Bronchial epithelial cell (primary cell): ENCODE results near the gene RAB3IL1. TPM values are rescaled to one million over a fixed set of nuclear protein-coding genes. Genes with fewer than 3 reads are reported as not detected.

ENCODE experiments used
- DNase-seq: peaks from one replicate; pipeline ENCODE4 v3.0.0-alpha.2; 2010; ENCODE audit warnings: low read depth
- FAIRE-seq: peaks from 2 replicates; lab custom pipeline; 2011; peaks lifted over from hg19 to GRCh38; lab: Jason Lieb, UNC
- H3K27me3 ChIP-seq: 2 replicates; pipeline ENCODE4 v1.5.1; 2011; ENCODE audit warnings: low read length; ENCODE audit not compliant: control insufficient read depth, insufficient read depth
- H3K36me3 ChIP-seq: 2 replicates; pipeline ENCODE4 v1.5.1; 2011; ENCODE audit warnings: low read length; ENCODE audit not compliant: control insufficient read depth, insufficient read depth
- H3K4me3 ChIP-seq: 2 replicates; pipeline ENCODE4 v1.5.1; 2011; ENCODE audit warnings: mild to moderate bottlenecking, low read depth, low read length, control low read depth
- CTCF ChIP-seq: IDR thresholded peaks from 2 replicates; pipeline ENCODE4 v1.5.1; 2011; ENCODE audit warnings: mild to moderate bottlenecking, moderate library complexity, low read length, control low read depth, inconsistent platforms; ENCODE audit not compliant: insufficient read depth, severe bottlenecking
- total RNA-seq: library from RNA; depleted of rRNA; stranded (reverse); fragments of >200 nt; gene quantifications from 2 replicates; pipeline ENCODE4 v1.2.1, GENCODE V29; 2014

Gene RAB3IL1
- total RNA-seq, 1 donor from 2014 or later = 1.1 TPM

- TF ChIP-seq CTCF = no peak
- no peaks in the 10 kb centered on the region for H3K27me3 ChIP-seq
- no peak for FAIRE-seq
- DNase-seq = no peak
- peaks cover 24% of the 10 kb centered on the region for H3K36me3 ChIP-seq
- H3K4me3 ChIP-seq = no peak overlapping the region
Measured at GRCh38 chr11:61851113-61851899, 66.1 kb downstream of the RAB3IL1 start.

GRCh38 chr11:61850687-61851086 is 66.7 kb downstream of the RAB3IL1 start:
- Histone ChIP-seq H3K27me3 (no peaks in the 10 kb centered on the region), H3K4me3 (no peak overlapping the region), H3K36me3 (peaks cover 24% of the 10 kb centered on the region)
- DNase-seq (no peak), FAIRE-seq (no peak)
- no peak for TF ChIP-seq CTCF

GRCh38 chr11:61848631-61849030 is 68.7 kb downstream of the RAB3IL1 start:
- H3K27me3 ChIP-seq = no peaks in the 10 kb centered on the region
- DNase-seq = no peak
- FAIRE-seq = no peak
- H3K36me3 ChIP-seq = peaks cover 21% of the 10 kb centered on the region
- no peak overlapping the region for H3K4me3 ChIP-seq
- TF ChIP-seq CTCF = no peak

GRCh38 chr11:61847914-61848581 is 69.3 kb downstream of the RAB3IL1 start:
- FAIRE-seq (no peak), DNase-seq (no peak)
- no peak for TF ChIP-seq CTCF
- Histone ChIP-seq H3K36me3 (peaks cover 18% of the 10 kb centered on the region), H3K4me3 (no peak overlapping the region), H3K27me3 (no peaks in the 10 kb centered on the region)

Other genes starting within 250 kb of the RAB3IL1 start
- under 0.01 and 0.13 TPM in 2 replicates for gene DAGLA, start 237.2 kb downstream of the RAB3IL1 start, total RNA-seq
- gene MYRF, start 164.9 kb downstream of the RAB3IL1 start, total RNA-seq = under 0.01 and 0.13 TPM in 2 replicates
- 61.3 and 159 TPM in 2 replicates for gene TMEM258, start 125.0 kb downstream of the RAB3IL1 start, total RNA-seq
- 5.9 and 9.7 TPM in 2 replicates for gene FEN1, start 124.7 kb downstream of the RAB3IL1 start, total RNA-seq
- 23.2 and 46.9 TPM in 2 replicates for gene FADS1, start 100.6 kb downstream of the RAB3IL1 start, total RNA-seq
- 15.2 and 34.2 TPM in 2 replicates for gene FADS2, start 89.3 kb downstream of the RAB3IL1 start, total RNA-seq
- gene FADS3, start 26.0 kb downstream of the RAB3IL1 start, total RNA-seq = 31.9 and 66.2 TPM in 2 replicates
- gene BEST1, start 32.8 kb upstream of the RAB3IL1 start, total RNA-seq = 3.7 and 5.2 TPM in 2 replicates
- 1,010 and 1,591 TPM in 2 replicates for gene FTH1, start 50.1 kb upstream of the RAB3IL1 start, total RNA-seq
- 3.4 and 5.8 TPM in 2 replicates for gene INCENP, start 206.4 kb upstream of the RAB3IL1 start, total RNA-seq